SH-SY5Y (cell line): ENCODE results near the gene TMEM39A.

Experiments used
- GATA2 ChIP-seq: IDR thresholded peaks from 2 replicates; pipeline ENCODE4 v1.6.1; 2011; ENCODE audit warnings: mild to moderate bottlenecking, low read depth, low read length
- GATA3 ChIP-seq: IDR thresholded peaks from 2 replicates; pipeline ENCODE4 v1.6.1; 2011; ENCODE audit warnings: low read depth, mild to moderate bottlenecking, low read length, moderate library complexity

Gene TMEM39A

GRCh38 chr3:119483101-119483500 lies 19.7 kb upstream of the TMEM39A start:
- TF ChIP-seq GATA3 = no peak
- TF ChIP-seq GATA2 = no peak

GRCh38 chr3:119481079-119481478 lies 17.7 kb upstream of the TMEM39A start:
- TF ChIP-seq GATA3 = no peak
- TF ChIP-seq GATA2 = no peak

- TF ChIP-seq GATA3 (no peak), GATA2 (no peak)
Measured at GRCh38 chr3:119470866-119471265, 7.5 kb upstream of the TMEM39A start.

GRCh38 chr3:119469418-119470189 lies 6.2 kb upstream of the TMEM39A start:
- TF ChIP-seq GATA2 (no peak), GATA3 (no peak)

GRCh38 chr3:119468041-119468440 lies 4.6 kb upstream of the TMEM39A start:
- no peak for TF ChIP-seq GATA2
- TF ChIP-seq GATA3 = no peak

GRCh38 chr3:119457246-119457645 lies 6.2 kb downstream of the TMEM39A start:
- no peak for TF ChIP-seq GATA2
- no peak for TF ChIP-seq GATA3

- TF ChIP-seq GATA2 (no peak), GATA3 (no peak)
Measured at GRCh38 chr3:119456469-119456868, 6.9 kb downstream of the TMEM39A start.

- no peak for TF ChIP-seq GATA2
- no peak for TF ChIP-seq GATA3
Measured at GRCh38 chr3:119453822-119454221, 9.6 kb downstream of the TMEM39A start.

GRCh38 chr3:119444590-119444989 lies 18.8 kb downstream of the TMEM39A start:
- TF ChIP-seq GATA2 (no peak), GATA3 (no peak)

- TF ChIP-seq GATA3 = no peak
- no peak for TF ChIP-seq GATA2
Measured at GRCh38 chr3:119443179-119443578, 20.2 kb downstream of the TMEM39A start.

GRCh38 chr3:119437691-119438258 lies 25.6 kb downstream of the TMEM39A start:
- no peak for TF ChIP-seq GATA2
- no peak for TF ChIP-seq GATA3

GRCh38 chr3:119436977-119437376 lies 26.4 kb downstream of the TMEM39A start:
- TF ChIP-seq GATA2 (no peak), GATA3 (no peak)

- TF ChIP-seq GATA3 = peak; percentile 79
- TF ChIP-seq GATA2 = peak; percentile 65; the same call in 1 of the 2 replicates
Measured at GRCh38 chr3:119434703-119435102, 28.7 kb downstream of the TMEM39A start.

GRCh38 chr3:119433613-119434325 lies 29.6 kb downstream of the TMEM39A start:
- no peak for TF ChIP-seq GATA2
- no peak for TF ChIP-seq GATA3

- TF ChIP-seq GATA2 (no peak), GATA3 (no peak)
Measured at GRCh38 chr3:119428538-119428937, 34.9 kb downstream of the TMEM39A start.

GRCh38 chr3:119427669-119428068 lies 35.7 kb downstream of the TMEM39A start:
- TF ChIP-seq GATA2 (no peak), GATA3 (no peak)
